Nephron progenitor cell (in vitro differentiated cells): ENCODE measurements around the gene SHH.
A peak's percentile ranks its signal among the peaks of the same experiment; 100 is the strongest.

Source experiments
- DNase-seq: peaks from one replicate; pipeline ENCODE4 v3.0.0; 2021
- H3K27ac Mint-ChIP-seq: 2 replicates; pipeline ENCODE4 v1.8.0; 2021; ENCODE audit warnings: mild to moderate bottlenecking, moderate library complexity, mixed read lengths
- H3K27me3 Mint-ChIP-seq: 2 replicates; pipeline ENCODE4 v1.8.0; 2021; ENCODE audit warnings: mild to moderate bottlenecking, low read depth, mixed read lengths; ENCODE audit not compliant: poor library complexity
- H3K36me3 Mint-ChIP-seq: 2 replicates; pipeline ENCODE4 v1.8.0; 2021; ENCODE audit warnings: low read depth, mixed read lengths
- H3K4me1 Mint-ChIP-seq: 2 replicates; pipeline ENCODE4 v1.8.0; 2021; ENCODE audit warnings: mixed read lengths
- H3K4me3 Mint-ChIP-seq: 2 replicates; pipeline ENCODE4 v1.8.0; 2021; ENCODE audit warnings: mild to moderate bottlenecking, moderate library complexity, mixed read lengths
- H3K9me3 Mint-ChIP-seq: 2 replicates; pipeline ENCODE4 v1.8.0; 2021; ENCODE audit warnings: mild to moderate bottlenecking, moderate library complexity, mixed read lengths
- TF ChIP-seq, protein P1 (sequence below): fragments of 200-600 bp; sonication (generic); IDR thresholded peaks from 2 replicates; pipeline ENCODE4 v1.5.0; 2021; ENCODE audit warnings: antibody characterized with exemption

The SHH gene

DNA sequence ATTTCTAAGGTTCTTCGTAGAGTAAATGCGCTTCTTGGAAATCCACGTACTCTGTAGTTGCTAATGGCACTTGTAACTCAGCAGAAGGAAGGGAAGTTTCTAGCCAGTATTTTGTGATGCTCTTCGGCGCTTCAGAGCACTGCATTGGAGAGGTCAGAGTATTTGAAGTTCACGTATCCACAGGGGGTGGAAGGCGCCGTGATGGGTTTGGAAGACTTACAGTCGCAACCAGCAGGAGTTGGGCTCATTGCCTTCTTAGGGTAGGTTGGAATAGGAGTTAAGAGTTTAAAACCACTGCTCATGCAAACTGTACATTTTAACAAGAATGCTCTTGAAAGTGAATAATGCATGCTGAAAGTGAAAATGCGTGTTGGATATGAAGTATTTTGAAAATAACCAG is 49.1 kb downstream of the SHH start:
- Mint-ChIP-seq H3K9me3 (peaks cover 21% of the 10 kb centered on the region), H3K36me3 (peaks cover 68% of the 10 kb centered on the region)
- TF ChIP-seq, protein P1, sequence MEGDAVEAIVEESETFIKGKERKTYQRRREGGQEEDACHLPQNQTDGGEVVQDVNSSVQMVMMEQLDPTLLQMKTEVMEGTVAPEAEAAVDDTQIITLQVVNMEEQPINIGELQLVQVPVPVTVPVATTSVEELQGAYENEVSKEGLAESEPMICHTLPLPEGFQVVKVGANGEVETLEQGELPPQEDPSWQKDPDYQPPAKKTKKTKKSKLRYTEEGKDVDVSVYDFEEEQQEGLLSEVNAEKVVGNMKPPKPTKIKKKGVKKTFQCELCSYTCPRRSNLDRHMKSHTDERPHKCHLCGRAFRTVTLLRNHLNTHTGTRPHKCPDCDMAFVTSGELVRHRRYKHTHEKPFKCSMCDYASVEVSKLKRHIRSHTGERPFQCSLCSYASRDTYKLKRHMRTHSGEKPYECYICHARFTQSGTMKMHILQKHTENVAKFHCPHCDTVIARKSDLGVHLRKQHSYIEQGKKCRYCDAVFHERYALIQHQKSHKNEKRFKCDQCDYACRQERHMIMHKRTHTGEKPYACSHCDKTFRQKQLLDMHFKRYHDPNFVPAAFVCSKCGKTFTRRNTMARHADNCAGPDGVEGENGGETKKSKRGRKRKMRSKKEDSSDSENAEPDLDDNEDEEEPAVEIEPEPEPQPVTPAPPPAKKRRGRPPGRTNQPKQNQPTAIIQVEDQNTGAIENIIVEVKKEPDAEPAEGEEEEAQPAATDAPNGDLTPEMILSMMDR, result no peak

DNA sequence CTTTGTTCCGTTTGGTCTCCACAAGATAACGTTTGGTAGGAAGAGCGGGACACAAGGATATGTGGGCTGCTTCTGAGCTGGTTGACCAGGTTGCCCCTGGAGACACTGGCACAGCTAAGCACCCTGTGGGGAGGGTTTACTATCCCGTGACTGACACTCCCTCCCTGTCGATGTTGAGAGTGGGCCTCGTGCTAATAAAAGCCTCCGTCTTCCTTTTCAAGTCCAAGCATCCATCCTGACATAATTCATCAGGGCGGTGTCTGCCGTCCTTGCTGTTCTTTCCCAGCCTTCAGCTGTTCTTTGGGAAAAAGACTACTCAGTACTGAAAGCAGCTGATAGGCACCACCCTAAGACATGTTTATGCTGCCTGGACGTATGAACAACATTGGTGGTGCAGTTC is 49.6 kb downstream of the SHH start:
- Mint-ChIP-seq H3K27me3 (peaks cover under 1% of the 10 kb centered on the region), H3K4me3 (no peak overlapping the region), H3K4me1 (peaks cover 27% of the 10 kb centered on the region), H3K27ac (peak overlapping the region; percentile 59), H3K9me3 (peaks cover 21% of the 10 kb centered on the region), H3K36me3 (peaks cover 71% of the 10 kb centered on the region)
- TF ChIP-seq, protein P1, result no peak
- no peak for DNase-seq

More for the DNA sequence above, 49.1 kb downstream of the SHH start:
- Mint-ChIP-seq H3K27me3 (no peaks in the 10 kb centered on the region), H3K4me3 (no peak overlapping the region), H3K27ac (no peak overlapping the region), H3K4me1 (peaks cover 27% of the 10 kb centered on the region)
- DNase-seq, result no peak

DNA sequence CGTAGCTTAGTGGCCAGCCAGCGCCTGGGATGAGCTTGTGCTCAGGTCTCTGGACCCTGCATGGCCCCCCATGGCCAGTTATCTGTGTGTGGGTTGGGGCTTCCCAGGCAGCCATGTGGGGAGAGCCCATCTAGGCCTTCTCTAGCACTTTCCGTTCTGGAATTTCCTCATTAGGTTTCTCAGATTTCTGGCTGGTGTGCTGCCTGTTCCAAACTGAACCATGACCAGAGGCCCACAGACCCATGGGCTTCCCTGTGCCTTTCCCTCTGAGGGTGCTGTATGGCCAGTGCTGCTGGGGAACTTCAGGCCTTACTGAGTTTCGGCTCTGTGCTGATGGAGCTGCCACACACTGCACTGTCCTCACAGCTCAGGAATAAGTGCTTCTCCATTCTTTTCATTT is 50.2 kb downstream of the SHH start:
- Mint-ChIP-seq H3K27me3 (peaks cover 2% of the 10 kb centered on the region), H3K4me1 (peaks cover 27% of the 10 kb centered on the region)
- DNase-seq, result no peak

DNA sequence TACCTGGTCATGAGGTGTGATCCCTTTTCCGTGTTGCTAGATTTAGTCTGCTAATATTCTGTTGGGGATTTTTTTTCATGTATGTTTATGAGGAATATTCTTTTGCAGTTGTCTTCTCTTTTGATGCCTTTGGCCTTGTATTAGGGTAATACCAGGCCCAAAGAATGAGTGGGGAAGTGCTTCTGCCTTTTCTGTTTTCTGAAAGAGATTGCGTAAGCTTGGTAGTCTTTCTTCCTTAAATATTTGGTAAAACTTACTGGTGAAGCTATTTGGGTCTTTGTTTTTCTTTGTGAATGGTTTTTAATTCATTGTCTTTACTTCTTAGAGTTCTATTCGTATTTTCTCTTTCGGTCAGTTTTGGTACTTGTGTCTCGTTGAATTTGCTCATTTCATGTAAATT is 51.1 kb downstream of the SHH start:
- H3K4me1 Mint-ChIP-seq, result peaks cover 27% of the 10 kb centered on the region
- TF ChIP-seq, protein P1, result no peak
- peaks cover 2% of the 10 kb centered on the region for H3K27me3 Mint-ChIP-seq
- H3K27ac Mint-ChIP-seq, result no peak overlapping the region
- H3K4me3 Mint-ChIP-seq, result no peak overlapping the region
- peaks cover 80% of the 10 kb centered on the region for H3K36me3 Mint-ChIP-seq
- DNase-seq, result no peak
- peaks cover 33% of the 10 kb centered on the region for H3K9me3 Mint-ChIP-seq

More for the DNA sequence above, 50.2 kb downstream of the SHH start:
- TF ChIP-seq, protein P1, result no peak
- H3K9me3 Mint-ChIP-seq, result peaks cover 24% of the 10 kb centered on the region
- no peak overlapping the region for H3K4me3 Mint-ChIP-seq
- H3K36me3 Mint-ChIP-seq, result peaks cover 71% of the 10 kb centered on the region
- peak overlapping the region; percentile 59 for H3K27ac Mint-ChIP-seq

DNA sequence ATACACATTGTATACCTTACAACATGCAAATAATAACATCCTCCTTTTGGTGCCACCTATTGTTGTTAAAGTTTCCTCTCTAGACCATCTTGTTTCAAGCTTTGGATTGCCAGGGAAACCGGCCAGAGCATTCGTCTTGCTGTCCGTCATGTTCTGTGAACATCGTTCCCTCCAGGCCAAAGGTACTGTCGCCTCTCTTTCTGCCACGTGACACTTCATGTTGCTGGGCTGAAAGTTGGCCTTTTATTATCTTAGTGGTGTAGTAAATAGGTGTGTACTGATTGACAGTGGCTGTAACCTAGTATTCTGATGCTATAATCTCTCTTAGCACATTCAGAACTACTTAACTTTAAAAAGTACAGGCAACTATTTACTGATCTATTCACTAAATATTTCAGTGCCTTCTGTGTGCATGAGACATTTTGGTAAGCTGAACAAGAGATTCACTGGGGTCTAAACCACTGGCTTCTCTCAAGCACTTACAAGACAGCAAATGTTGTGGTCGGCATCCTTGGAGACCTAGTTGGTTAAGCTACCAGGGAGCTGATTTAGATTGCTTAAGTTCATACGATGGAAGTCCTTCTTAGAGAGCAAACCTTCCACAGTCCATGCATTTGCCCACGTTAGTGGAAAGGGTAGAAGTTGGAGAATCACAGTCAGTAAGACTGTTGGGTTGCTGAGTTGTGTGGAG is 52.4 kb downstream of the SHH start:
- DNase-seq, result no peak
- TF ChIP-seq, protein P1, result no peak
- Mint-ChIP-seq H3K27me3 (peaks cover 2% of the 10 kb centered on the region), H3K4me3 (no peak overlapping the region), H3K36me3 (peaks cover 93% of the 10 kb centered on the region), H3K4me1 (peaks cover 27% of the 10 kb centered on the region), H3K27ac (peak overlapping the region; percentile 74), H3K9me3 (peaks cover 36% of the 10 kb centered on the region)

DNA sequence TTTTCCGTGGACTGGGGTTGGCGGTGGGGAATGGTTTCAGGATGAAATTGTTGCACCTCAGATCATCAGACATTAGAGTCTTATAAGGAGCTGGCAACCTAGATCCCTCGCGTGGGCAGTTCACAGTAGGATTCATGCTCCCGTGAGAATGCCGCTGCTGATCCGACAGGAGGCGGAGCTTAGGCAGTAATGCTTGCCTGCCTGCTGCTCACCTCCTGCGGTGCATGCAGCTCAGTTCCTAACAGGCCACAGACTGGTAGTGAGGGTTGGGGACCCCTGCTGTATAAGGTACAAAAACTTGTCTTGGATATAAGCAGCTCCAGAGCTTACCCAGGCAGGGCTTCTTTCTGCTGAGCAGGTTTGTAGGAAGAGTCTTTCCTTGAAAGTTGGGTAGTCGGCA is 53.9 kb downstream of the SHH start:
- DNase-seq, result no peak
- TF ChIP-seq, protein P1, result no peak
- H3K27ac Mint-ChIP-seq, result no peak overlapping the region
- H3K36me3 Mint-ChIP-seq, result peaks cover 98% of the 10 kb centered on the region
- H3K4me3 Mint-ChIP-seq, result no peak overlapping the region
- peaks cover 36% of the 10 kb centered on the region for H3K9me3 Mint-ChIP-seq
- H3K27me3 Mint-ChIP-seq, result peaks cover 2% of the 10 kb centered on the region
- H3K4me1 Mint-ChIP-seq, result peaks cover 20% of the 10 kb centered on the region
